ENCODE results near the gene CXorf65.
A peak's percentile ranks its signal among the peaks of the same experiment; 100 is the strongest.

Gene CXorf65

DNA sequence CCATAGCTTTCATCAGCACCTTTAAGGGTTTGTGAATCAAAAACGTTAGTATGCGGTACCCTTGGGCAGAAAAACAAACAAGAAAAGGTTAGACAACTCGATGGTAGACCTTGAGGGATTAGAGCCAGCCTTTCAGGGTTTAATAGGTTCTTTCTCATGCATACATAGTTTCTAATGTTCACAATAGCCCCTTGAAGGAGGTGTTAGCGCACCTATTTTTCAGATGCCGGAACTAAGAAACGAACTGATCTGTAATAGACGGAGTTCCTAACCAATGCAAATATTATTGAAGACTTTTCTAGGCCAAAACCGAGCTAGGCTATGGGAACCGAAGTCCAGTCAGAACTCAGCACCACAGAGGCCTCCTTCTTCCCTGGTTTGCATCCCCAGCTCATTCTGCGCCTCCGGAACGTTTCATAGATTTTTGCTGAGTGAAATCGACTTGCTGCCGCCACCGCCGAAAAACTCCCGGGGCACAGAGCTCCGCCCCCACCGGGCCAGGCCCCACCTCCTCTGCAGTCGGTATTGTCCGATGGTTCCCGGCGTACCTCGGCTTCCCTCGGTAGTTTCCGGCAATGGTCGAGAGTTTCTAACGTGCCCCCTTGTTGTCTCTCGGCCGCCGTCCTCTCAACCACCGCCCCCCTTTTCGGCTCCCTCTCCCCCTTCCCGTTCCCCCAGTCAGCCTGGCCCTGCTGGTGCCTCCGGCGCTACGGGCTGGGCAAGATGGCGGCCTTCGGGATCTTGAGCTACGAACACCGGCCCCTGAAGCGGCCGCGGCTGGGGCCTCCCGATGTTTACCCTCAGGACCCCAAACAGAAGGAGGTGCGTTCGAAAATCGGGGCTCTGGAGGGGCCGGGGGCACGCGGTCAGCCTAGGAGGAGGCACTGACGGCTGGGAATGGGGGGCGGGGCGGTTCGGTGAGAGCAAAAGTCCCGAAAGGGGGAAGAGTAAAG is 11.8 kb upstream of the CXorf65 start, which contains the start of gene MED12:
Gene MED12, plus strand, starts transcription at position 565 of the 953 bp plus-strand sequence. Its CDS starts 159 bp downstream, at position 724.
- Mint-ChIP-seq H3K27ac (peak within 1 kb of the TSS; percentile 88), H3K27me3 (peaks cover 12% of the 10 kb centered on the region), H3K4me1 (ENCODE audit: low read depth) (peaks cover 26% of the 10 kb centered on the region), H3K36me3 (ENCODE audit: low read depth) (peaks cover 29% of the 10 kb centered on the region), H3K4me3 (peak within 1 kb of the TSS; percentile 81), H3K9me3 (no peaks in the 10 kb centered on the region)
- peak; percentile 89 for DNase-seq

DNA sequence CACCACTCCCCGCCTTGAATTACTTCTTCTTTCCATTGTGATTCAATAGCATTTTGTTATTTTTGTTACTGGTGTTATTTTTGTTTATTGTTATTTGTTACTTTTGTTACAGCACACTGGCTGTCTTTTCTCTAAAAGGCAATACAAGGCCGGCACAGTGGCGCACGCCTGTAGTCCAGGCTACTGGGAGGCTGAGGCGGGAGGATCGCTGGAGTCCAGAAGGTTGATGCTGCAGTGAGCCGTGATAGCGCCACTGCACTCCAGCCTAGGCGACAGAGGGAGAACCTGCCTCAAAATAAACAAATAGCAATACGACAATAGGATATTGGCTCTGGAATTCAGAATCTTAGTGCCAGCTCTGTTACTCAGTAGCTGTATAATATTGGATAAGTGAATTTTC is 10.8 kb upstream of the CXorf65 start:
- H3K27me3 Mint-ChIP-seq: peaks cover 12% of the 10 kb centered on the region
- H3K9me3 Mint-ChIP-seq: no peaks in the 10 kb centered on the region
- H3K4me3 Mint-ChIP-seq: no peak overlapping the region
- peaks cover 25% of the 10 kb centered on the region for H3K36me3 Mint-ChIP-seq (ENCODE audit: low read depth)
- peak overlapping the region; percentile 68 for H3K27ac Mint-ChIP-seq
- no peak for DNase-seq
- peaks cover 34% of the 10 kb centered on the region for H3K4me1 Mint-ChIP-seq (ENCODE audit: low read depth)

DNA sequence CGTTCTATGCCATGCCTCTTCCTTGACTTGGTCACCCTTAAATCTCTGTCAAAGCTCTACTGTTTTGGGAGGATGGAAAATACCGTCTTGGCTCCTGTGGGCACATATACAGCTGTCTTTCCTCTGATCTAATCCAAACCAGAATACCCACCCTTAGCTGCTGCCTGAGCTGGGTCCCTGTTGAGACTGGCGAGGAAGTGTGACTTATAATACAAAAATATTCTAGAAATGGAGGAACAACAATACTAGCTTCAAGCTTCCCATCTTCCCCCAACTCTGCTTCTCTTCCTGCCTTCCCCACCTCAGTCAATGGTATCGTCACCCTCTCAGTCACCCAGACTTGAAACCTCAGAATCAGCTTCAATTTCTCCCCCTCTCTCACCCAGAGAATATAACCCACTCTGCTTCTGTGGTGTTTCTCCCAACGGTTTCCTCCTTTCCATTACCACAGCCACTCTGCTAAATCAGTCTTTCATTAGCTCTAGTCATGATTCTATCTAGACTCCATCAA is 5.4 kb upstream of the CXorf65 start:
- Mint-ChIP-seq H3K9me3 (no peaks in the 10 kb centered on the region), H3K4me3 (peak overlapping the region; percentile 94), H3K4me1 (ENCODE audit: low read depth) (peaks cover 46% of the 10 kb centered on the region), H3K27me3 (peaks cover 5% of the 10 kb centered on the region), H3K27ac (peak overlapping the region; percentile 97), H3K36me3 (ENCODE audit: low read depth) (peaks cover 48% of the 10 kb centered on the region)
- DNase-seq: no peak

DNA sequence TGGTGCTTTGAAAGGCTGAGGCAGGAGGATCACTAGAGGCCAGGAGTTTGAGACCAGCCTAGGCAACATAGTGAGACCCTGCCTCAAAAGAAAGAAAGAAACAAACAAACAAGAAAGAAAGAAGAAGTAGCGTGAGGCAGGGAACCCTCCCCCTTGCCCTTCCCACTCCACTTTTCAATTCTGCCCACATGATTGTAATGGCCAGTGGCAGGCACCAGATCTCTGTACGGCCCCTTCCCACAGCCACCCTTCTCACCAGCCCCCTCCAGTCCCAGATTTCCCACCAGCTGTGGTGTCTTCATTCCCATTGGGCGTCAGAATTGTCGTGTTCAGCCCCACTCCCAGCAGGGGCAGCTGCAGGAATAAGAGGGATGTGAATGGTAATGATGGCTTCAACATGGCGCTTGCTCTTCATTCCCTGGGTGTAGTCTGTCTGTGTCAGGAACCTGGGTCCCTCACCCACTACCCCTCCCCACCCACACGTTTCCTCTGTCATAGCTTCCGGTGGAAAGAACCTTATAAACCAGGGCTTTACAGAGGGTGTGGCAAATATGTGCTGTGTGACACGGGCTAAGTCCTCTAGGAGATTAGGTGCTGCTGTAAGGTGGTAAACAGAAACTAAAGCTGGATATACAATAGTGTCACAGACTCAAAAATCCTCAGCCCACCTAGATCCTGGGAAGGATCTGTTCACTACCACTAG is 4.8 kb upstream of the CXorf65 start, which contains the start of gene IL2RG:
Gene IL2RG, minus strand, starts transcription at position 437 of the 703 bp plus-strand sequence. Its CDS starts 38 bp downstream, at position 399.
- peak within 1 kb of the TSS; percentile 94 for H3K4me3 Mint-ChIP-seq
- peak; percentile 71 for DNase-seq
- no peaks in the 10 kb centered on the region for H3K9me3 Mint-ChIP-seq
- peaks cover 5% of the 10 kb centered on the region for H3K27me3 Mint-ChIP-seq
- peak within 1 kb of the TSS; percentile 97 for H3K27ac Mint-ChIP-seq
- H3K36me3 Mint-ChIP-seq (ENCODE audit: low read depth): peaks cover 53% of the 10 kb centered on the region
- peaks cover 52% of the 10 kb centered on the region for H3K4me1 Mint-ChIP-seq (ENCODE audit: low read depth)

DNA sequence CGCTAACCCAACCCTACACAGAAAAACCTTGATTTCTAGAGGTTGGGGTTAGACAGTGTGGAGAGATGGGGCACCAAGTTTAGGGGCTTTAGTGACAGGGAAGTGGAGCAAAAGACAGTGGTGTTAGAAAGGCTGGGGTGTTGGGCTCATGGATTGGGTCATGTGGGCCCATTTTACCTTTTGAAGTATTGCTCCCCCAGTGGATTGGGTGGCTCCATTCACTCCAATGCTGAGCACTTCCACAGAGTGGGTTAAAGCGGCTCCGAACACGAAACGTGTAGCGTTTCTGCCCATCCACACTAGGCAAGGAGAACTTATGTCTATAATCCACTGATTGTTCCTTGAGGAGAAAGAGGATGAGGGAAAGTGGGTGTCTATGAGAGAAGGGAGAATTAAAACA is 2.5 kb upstream of the CXorf65 start:
- Mint-ChIP-seq H3K9me3 (no peaks in the 10 kb centered on the region), H3K36me3 (ENCODE audit: low read depth) (peaks cover 68% of the 10 kb centered on the region), H3K27ac (peak overlapping the region; percentile 97), H3K4me1 (ENCODE audit: low read depth) (peaks cover 64% of the 10 kb centered on the region), H3K27me3 (peaks cover 10% of the 10 kb centered on the region), H3K4me3 (peak overlapping the region; percentile 94)
- DNase-seq: no peak

DNA sequence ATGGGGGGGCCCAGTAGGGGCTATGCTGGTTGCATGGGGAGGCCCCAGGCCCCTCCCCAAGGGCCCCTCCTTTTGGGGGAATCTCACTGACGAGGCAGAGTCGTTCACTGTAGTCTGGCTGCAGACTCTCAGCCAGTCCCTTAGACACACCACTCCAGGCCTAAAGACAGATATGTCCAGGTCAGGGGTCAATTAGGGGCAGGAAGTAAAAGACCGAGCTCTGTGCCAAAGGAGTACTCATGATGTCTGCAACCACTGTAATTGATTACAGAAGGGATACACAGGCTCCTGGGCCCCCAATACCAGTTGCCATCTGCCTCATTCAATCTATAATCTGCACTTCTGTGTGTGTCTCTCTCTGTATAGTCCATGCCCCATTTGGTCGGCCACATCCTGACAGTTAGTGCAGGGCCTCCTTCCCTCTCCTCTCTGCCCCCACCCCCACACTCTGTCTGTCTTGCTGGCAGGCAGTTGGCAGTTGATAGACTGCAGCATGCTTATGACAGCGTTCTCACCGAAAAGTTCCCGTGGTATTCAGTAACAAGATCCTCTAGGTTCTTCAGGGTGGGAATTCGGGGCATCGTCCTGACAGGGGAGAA is 1.3 kb upstream of the CXorf65 start:
- Mint-ChIP-seq H3K9me3 (no peaks in the 10 kb centered on the region), H3K27me3 (peaks cover 11% of the 10 kb centered on the region), H3K4me3 (peak overlapping the region; percentile 94), H3K27ac (peak overlapping the region; percentile 97), H3K4me1 (ENCODE audit: low read depth) (peaks cover 70% of the 10 kb centered on the region), H3K36me3 (ENCODE audit: low read depth) (peaks cover 71% of the 10 kb centered on the region)
- DNase-seq: no peak

DNA sequence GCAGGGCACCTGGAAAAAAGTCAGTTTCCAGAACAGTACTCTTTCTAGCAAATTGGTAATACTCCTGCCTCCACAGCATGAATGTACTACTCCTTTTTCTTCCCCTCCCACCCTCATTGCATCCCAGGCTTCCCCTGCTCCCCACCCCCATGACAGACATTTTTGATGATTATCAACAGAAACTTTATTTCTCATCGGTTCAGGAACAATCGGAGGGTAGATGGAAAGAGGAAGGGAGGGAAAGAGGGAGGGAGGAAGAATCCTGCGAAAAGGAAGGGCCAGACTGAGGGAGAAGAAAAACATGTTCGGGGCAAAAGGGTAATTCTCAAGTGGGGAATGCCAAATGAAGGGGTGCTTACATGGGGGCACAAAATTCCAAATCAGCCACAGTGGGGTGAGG is 705 bp upstream of the CXorf65 start:
- Mint-ChIP-seq H3K36me3 (ENCODE audit: low read depth) (peaks cover 71% of the 10 kb centered on the region), H3K4me1 (ENCODE audit: low read depth) (peaks cover 70% of the 10 kb centered on the region), H3K4me3 (peak overlapping the region; percentile 94), H3K27me3 (peaks cover 11% of the 10 kb centered on the region), H3K27ac (peak overlapping the region; percentile 97), H3K9me3 (no peaks in the 10 kb centered on the region)
- no peak for DNase-seq

DNA sequence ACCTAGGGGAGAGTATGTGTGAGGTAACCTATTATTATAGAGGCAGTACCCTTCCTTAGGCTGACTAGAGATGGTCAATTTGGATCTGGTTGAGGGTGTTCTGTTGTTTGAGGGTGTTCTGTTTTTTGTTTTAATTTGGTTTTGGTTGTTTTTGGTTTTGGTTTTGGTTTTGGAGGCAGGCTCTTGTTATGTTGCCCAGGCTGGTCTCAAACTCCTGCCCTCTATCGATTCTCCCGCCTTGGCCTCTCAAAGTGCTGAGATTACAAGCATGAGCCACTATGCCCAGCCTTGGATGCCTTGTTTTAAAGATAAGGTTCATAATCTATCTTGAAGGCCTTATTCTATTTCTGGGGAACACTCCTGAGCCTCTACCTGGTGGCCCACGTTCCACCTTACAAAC is 912 bp downstream of the CXorf65 start:
- no peaks in the 10 kb centered on the region for H3K9me3 Mint-ChIP-seq
- H3K27me3 Mint-ChIP-seq: peaks cover 17% of the 10 kb centered on the region
- H3K27ac Mint-ChIP-seq: peak overlapping the region; percentile 97
- peaks cover 78% of the 10 kb centered on the region for H3K4me1 Mint-ChIP-seq (ENCODE audit: low read depth)
- H3K4me3 Mint-ChIP-seq: peak overlapping the region; percentile 35
- H3K36me3 Mint-ChIP-seq (ENCODE audit: low read depth): peaks cover 62% of the 10 kb centered on the region
- peak; percentile 9 for DNase-seq

DNA sequence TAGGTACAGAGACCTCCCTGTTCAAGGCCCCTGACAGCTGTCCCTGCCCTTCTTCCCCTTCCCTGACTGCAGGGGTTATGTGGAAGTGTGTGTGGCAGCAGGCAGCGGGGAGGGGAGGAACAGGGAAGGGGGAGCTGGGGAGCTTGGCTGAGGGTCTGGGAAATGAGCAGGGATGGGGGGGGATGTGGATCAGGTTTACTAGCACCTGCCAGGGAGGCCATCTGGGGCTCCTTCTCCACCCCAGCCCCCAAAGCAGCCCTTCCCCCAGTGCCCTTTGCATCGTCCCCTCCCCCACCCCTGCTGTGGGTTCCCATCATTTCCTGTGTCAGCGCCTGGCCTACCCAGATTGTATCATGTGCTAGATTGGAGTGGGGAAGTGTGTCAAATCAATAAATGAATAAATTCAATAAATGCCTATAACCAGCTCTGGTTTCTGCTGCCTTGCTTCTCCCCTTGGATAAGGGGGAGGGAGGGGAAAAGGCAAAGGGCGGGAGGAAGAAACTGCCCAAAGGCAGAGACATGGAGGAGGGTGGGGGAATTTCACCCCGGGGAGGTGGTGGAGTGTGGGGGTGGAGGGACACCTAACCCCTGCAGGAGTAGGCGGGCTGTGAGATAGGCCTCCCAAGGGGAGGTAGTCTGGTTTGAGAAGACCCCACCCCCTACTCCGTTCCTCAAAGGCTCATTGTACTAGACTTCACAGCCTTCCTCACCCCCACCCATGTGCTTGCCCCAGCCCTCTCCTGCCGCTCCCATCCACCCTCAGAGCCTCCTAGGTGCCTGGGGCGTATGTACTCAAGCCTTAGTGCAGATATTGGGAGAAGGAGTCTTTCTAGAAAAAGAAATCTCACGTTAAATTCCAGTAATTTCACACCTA is 3.2 kb downstream of the CXorf65 start:
- peaks cover 84% of the 10 kb centered on the region for H3K4me1 Mint-ChIP-seq (ENCODE audit: low read depth)
- H3K27ac Mint-ChIP-seq: peak overlapping the region; percentile 91
- H3K9me3 Mint-ChIP-seq: no peaks in the 10 kb centered on the region
- H3K27me3 Mint-ChIP-seq: peaks cover 23% of the 10 kb centered on the region
- peaks cover 39% of the 10 kb centered on the region for H3K36me3 Mint-ChIP-seq (ENCODE audit: low read depth)
- H3K4me3 Mint-ChIP-seq: peak overlapping the region; percentile 72
- DNase-seq: peak; percentile 63

DNA sequence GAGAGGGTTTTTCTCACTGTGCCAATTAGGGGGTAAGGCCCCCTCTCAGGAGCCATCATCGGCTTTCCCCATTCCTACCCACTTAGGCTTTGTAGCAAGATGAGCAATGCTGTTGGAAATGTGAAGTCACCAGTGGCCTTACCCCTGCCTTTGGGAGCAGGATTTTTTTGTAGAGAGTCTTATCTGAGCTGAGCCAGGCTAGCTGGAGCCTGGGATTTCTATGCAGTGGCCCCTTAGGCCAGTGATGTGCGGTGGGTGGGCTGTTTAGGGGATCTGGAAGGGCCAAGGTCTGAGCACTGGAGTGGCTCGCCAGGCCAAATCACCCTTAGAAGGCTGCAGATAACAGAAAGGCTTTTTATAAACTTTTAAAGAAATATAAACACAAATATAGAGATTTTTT is 4.2 kb downstream of the CXorf65 start:
- H3K4me3 Mint-ChIP-seq: no peak overlapping the region
- H3K9me3 Mint-ChIP-seq: no peaks in the 10 kb centered on the region
- H3K4me1 Mint-ChIP-seq (ENCODE audit: low read depth): peaks cover 80% of the 10 kb centered on the region
- DNase-seq: no peak
- H3K27me3 Mint-ChIP-seq: peaks cover 23% of the 10 kb centered on the region
- no peak overlapping the region for H3K27ac Mint-ChIP-seq
- peaks cover 28% of the 10 kb centered on the region for H3K36me3 Mint-ChIP-seq (ENCODE audit: low read depth)

DNA sequence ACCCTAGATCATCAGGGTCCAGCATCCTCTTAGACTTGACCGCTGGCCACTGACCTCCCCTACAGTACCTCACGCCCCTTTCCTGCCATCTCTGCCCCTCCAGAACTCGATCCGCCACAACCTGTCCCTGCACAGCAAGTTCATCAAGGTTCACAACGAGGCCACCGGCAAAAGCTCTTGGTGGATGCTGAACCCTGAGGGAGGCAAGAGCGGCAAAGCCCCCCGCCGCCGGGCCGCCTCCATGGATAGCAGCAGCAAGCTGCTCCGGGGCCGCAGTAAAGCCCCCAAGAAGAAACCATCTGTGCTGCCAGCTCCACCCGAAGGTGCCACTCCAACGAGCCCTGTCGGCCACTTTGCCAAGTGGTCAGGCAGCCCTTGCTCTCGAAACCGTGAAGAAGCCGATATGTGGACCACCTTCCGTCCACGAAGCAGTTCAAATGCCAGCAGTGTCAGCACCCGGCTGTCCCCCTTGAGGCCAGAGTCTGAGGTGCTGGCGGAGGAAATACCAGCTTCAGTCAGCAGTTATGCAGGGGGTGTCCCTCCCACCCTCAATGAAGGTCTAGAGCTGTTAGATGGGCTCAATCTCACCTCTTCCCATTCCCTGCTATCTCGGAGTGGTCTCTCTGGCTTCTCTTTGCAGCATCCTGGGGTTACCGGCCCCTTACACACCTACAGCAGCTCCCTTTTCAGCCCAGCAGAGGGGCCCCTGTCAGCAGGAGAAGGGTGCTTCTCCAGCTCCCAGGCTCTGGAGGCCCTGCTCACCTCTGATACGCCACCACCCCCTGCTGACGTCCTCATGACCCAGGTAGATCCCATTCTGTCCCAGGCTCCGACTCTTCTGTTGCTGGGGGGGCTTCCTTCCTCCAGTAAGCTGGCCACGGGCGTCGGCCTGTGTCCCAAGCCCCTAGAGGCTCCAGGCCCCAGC is 5.7 kb downstream of the CXorf65 start:
- peak overlapping the region; percentile 62 for H3K27ac Mint-ChIP-seq
- peaks cover 28% of the 10 kb centered on the region for H3K27me3 Mint-ChIP-seq
- H3K36me3 Mint-ChIP-seq (ENCODE audit: low read depth): peaks cover 17% of the 10 kb centered on the region
- peaks cover 77% of the 10 kb centered on the region for H3K4me1 Mint-ChIP-seq (ENCODE audit: low read depth)
- DNase-seq: no peak
- no peak overlapping the region for H3K4me3 Mint-ChIP-seq
- no peaks in the 10 kb centered on the region for H3K9me3 Mint-ChIP-seq

DNA sequence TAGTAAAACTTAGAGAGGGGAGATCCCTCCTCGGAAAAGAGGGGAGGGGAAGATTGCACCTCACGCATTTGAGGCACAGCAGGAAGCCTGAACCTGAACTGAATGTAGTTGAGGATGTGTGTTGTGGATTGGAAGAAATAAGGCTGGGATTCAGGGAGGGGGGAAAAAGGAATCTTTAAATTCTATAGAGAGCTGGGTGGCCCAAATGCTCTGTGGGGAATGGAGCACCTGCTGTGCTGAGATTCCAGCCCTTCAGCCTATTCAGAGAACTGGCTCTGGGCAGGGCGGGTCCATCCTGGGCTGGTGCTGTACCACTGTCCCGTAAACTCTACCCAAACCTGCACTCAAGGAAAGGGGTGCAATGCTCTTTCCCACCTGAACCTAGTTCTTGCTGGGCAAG is 6.8 kb downstream of the CXorf65 start:
- Mint-ChIP-seq H3K27me3 (peaks cover 32% of the 10 kb centered on the region), H3K9me3 (no peaks in the 10 kb centered on the region), H3K4me3 (no peak overlapping the region), H3K36me3 (ENCODE audit: low read depth) (peaks cover 12% of the 10 kb centered on the region), H3K27ac (no peak overlapping the region), H3K4me1 (ENCODE audit: low read depth) (peaks cover 79% of the 10 kb centered on the region)
- DNase-seq: no peak

All from activated T-cell treated with anti-CD3 and anti-CD28 coated beads, Interleukin-2, amount 50 U/mL, for 24 hours (primary cell).